CD4-positive, alpha-beta T cell treated with Interleukin-6 at 100 ng/mL for 8 hours (primary cell): ENCODE measurements around the gene SETDB2.

ENCODE experiments used
- DNase-seq: peaks from one replicate; pipeline ENCODE4 v3.0.0-alpha.2; 2020; ENCODE audit warnings: mixed read lengths, low spot score

The SETDB2 gene

GRCh38 chr13:49530457-49530856 is 86.4 kb downstream of the SETDB2 start:
- DNase-seq = no peak

GRCh38 chr13:49532593-49532992 is 88.5 kb downstream of the SETDB2 start:
- no peak for DNase-seq

- no peak for DNase-seq
Observed at GRCh38 chr13:49533011-49533410, 88.9 kb downstream of the SETDB2 start.

- no peak for DNase-seq
Observed at GRCh38 chr13:49533591-49534269, 89.7 kb downstream of the SETDB2 start.

GRCh38 chr13:49536144-49536873 is 92.2 kb downstream of the SETDB2 start:
- no peak for DNase-seq

- no peak for DNase-seq
Observed at GRCh38 chr13:49538404-49538803, 94.3 kb downstream of the SETDB2 start.

- no peak for DNase-seq
Observed at GRCh38 chr13:49539313-49539712, 95.2 kb downstream of the SETDB2 start.

GRCh38 chr13:49539746-49540145 is 95.7 kb downstream of the SETDB2 start:
- DNase-seq = no peak

GRCh38 chr13:49540552-49540951 is 96.5 kb downstream of the SETDB2 start:
- no peak for DNase-seq

GRCh38 chr13:49543656-49544055 is 99.6 kb downstream of the SETDB2 start:
- no peak for DNase-seq
